HEK293 (cell line): Measurements from ENCODE around the gene DIS3L2.

Experiments
- YY1 ChIP-seq: fragments of 450-650 bp; formaldehyde crosslinking; IDR thresholded peaks from 2 replicates; pipeline ENCODE4 v1.5.1; 2018; ENCODE audit warnings: missing biosample characterization, missing genetic modification characterization
- ZNF10 ChIP-seq: fragments of 450-650 bp; formaldehyde crosslinking; IDR thresholded peaks from 2 replicates; pipeline ENCODE4 v1.5.1; 2017; ENCODE audit warnings: missing biosample characterization, missing genetic modification characterization
- ZNF16 ChIP-seq: fragments of 450-650 bp; formaldehyde crosslinking; IDR thresholded peaks from 2 replicates; pipeline ENCODE4 v1.5.1; 2016; ENCODE audit warnings: low read depth, missing biosample characterization, missing genetic modification characterization
- TF ChIP-seq, protein P1 (sequence below): fragments of 450-650 bp; formaldehyde crosslinking; IDR thresholded peaks from 2 replicates; pipeline ENCODE4 v1.5.1; 2016; ENCODE audit warnings: missing biosample characterization, missing genetic modification characterization

GRCh38 chr2:232348936-232349335 lies 387.4 kb downstream of the DIS3L2 start:
- TF ChIP-seq ZNF16 (no peak), ZNF10 (tag by site-specific recombination) (no peak), YY1 (tag by site-specific recombination) (no peak)
- TF ChIP-seq, protein P1, sequence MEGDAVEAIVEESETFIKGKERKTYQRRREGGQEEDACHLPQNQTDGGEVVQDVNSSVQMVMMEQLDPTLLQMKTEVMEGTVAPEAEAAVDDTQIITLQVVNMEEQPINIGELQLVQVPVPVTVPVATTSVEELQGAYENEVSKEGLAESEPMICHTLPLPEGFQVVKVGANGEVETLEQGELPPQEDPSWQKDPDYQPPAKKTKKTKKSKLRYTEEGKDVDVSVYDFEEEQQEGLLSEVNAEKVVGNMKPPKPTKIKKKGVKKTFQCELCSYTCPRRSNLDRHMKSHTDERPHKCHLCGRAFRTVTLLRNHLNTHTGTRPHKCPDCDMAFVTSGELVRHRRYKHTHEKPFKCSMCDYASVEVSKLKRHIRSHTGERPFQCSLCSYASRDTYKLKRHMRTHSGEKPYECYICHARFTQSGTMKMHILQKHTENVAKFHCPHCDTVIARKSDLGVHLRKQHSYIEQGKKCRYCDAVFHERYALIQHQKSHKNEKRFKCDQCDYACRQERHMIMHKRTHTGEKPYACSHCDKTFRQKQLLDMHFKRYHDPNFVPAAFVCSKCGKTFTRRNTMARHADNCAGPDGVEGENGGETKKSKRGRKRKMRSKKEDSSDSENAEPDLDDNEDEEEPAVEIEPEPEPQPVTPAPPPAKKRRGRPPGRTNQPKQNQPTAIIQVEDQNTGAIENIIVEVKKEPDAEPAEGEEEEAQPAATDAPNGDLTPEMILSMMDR (tag by site-specific recombination), result no peak
